Activated CD4-positive, alpha-beta T cell treated with anti-CD3 and anti-CD28 coated beads for 48 hours (primary cell): Measurements from ENCODE around the gene LYRM7.
"Not testable (repeated sequence)": the region's sequence is repeated elsewhere in the genome, so short reads cannot be mapped to it uniquely, and the experiment has no call there.

ENCODE experiments used
- DNase-seq: peaks from one replicate; pipeline ENCODE4 v3.0.0-alpha.2; 2020

Gene LYRM7

GRCh38 chr5:131182839-131183238 is 12.1 kb downstream of the LYRM7 start:
- no peak for DNase-seq

- no peak for DNase-seq
Observed at GRCh38 chr5:131185523-131186104, 14.9 kb downstream of the LYRM7 start.

GRCh38 chr5:131186561-131187256 is 16.0 kb downstream of the LYRM7 start:
- no peak for DNase-seq

- DNase-seq = no peak
Observed at GRCh38 chr5:131193106-131193505, 22.4 kb downstream of the LYRM7 start.

GRCh38 chr5:131193897-131194296 is 23.2 kb downstream of the LYRM7 start:
- not testable (repeated sequence) for DNase-seq

GRCh38 chr5:131194725-131195124 is 24.0 kb downstream of the LYRM7 start:
- no peak for DNase-seq

GRCh38 chr5:131195696-131196095 is 25.0 kb downstream of the LYRM7 start:
- DNase-seq = no peak

GRCh38 chr5:131196331-131196730 is 25.6 kb downstream of the LYRM7 start:
- no peak for DNase-seq

- no peak for DNase-seq
Observed at GRCh38 chr5:131198625-131199024, 27.9 kb downstream of the LYRM7 start.

- no peak for DNase-seq
Observed at GRCh38 chr5:131200560-131200959, 29.8 kb downstream of the LYRM7 start.

- no peak for DNase-seq
Observed at GRCh38 chr5:131204964-131205363, 34.2 kb downstream of the LYRM7 start.

- DNase-seq = no peak
Observed at GRCh38 chr5:131206061-131206460, 35.3 kb downstream of the LYRM7 start.

- no peak for DNase-seq
Observed at GRCh38 chr5:131206772-131207171, 36.0 kb downstream of the LYRM7 start.

GRCh38 chr5:131209175-131209505 is 38.4 kb downstream of the LYRM7 start:
- DNase-seq = no peak

- DNase-seq = peak; percentile 49
Observed at GRCh38 chr5:131209506-131210150, 38.9 kb downstream of the LYRM7 start.

- DNase-seq = no peak
Observed at GRCh38 chr5:131210151-131210510, 39.4 kb downstream of the LYRM7 start.

- no peak for DNase-seq
Observed at GRCh38 chr5:131211669-131212068, 40.9 kb downstream of the LYRM7 start.

- DNase-seq = no peak
Observed at GRCh38 chr5:131212471-131213021, 41.8 kb downstream of the LYRM7 start.

GRCh38 chr5:131214609-131215227 is 44.0 kb downstream of the LYRM7 start:
- DNase-seq = no peak

- no peak for DNase-seq
Observed at GRCh38 chr5:131217791-131218190, 47.0 kb downstream of the LYRM7 start.

- no peak for DNase-seq
Observed at GRCh38 chr5:131218392-131218791, 47.6 kb downstream of the LYRM7 start.

GRCh38 chr5:131220566-131220965 is 49.8 kb downstream of the LYRM7 start:
- DNase-seq = no peak

GRCh38 chr5:131221008-131221703 is 50.4 kb downstream of the LYRM7 start:
- no peak for DNase-seq
